Measurements from ENCODE around the gene FCMR. TPM values are rescaled to one million over a fixed set of nuclear protein-coding genes. Genes with fewer than 3 reads are reported as not detected.

FCMR gene
- total and polyA plus RNA-seq, 8 donors = 1.4 to 6.7 (median 2.6) TPM

DNA sequence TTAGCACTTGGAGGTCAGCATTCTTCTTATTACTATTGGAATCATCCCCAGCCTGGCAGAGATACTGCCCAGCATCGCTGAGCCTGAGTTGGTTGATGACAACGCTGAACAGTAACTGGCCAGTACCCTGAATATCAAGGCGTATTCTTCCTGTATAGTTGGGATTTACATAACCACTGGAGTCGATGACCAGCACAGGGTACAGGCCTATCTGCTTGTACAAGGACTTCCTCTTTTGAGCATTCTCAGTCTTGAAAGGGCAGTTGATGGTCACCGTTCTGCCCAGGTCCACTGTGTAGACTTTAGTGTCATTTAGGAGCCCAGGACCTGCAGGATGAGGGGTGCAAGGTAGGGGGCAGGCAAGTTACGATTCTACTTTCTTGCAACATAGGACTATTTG lies 15.7 kb upstream of the FCMR start:
- TF ChIP-seq, protein P1, sequence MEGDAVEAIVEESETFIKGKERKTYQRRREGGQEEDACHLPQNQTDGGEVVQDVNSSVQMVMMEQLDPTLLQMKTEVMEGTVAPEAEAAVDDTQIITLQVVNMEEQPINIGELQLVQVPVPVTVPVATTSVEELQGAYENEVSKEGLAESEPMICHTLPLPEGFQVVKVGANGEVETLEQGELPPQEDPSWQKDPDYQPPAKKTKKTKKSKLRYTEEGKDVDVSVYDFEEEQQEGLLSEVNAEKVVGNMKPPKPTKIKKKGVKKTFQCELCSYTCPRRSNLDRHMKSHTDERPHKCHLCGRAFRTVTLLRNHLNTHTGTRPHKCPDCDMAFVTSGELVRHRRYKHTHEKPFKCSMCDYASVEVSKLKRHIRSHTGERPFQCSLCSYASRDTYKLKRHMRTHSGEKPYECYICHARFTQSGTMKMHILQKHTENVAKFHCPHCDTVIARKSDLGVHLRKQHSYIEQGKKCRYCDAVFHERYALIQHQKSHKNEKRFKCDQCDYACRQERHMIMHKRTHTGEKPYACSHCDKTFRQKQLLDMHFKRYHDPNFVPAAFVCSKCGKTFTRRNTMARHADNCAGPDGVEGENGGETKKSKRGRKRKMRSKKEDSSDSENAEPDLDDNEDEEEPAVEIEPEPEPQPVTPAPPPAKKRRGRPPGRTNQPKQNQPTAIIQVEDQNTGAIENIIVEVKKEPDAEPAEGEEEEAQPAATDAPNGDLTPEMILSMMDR (IDR thresholded peaks at IDR 0.05) = no peak
- Histone ChIP-seq H3K4me1 (no peaks in the 10 kb centered on the region), H3K27ac (no peak overlapping the region), H3K9me3 (no peaks in the 10 kb centered on the region), H3K4me3 (no peak overlapping the region), H3K27me3 (peaks cover 0 to 5% of the 10 kb centered on the region in 2 donors), H3K36me3 (no peaks in the 10 kb centered on the region)
- ATAC-seq = peak; percentile 8
- DNase-seq = no peak
- intact Hi-C loops (cut with DNase I) = no loop called here

DNA sequence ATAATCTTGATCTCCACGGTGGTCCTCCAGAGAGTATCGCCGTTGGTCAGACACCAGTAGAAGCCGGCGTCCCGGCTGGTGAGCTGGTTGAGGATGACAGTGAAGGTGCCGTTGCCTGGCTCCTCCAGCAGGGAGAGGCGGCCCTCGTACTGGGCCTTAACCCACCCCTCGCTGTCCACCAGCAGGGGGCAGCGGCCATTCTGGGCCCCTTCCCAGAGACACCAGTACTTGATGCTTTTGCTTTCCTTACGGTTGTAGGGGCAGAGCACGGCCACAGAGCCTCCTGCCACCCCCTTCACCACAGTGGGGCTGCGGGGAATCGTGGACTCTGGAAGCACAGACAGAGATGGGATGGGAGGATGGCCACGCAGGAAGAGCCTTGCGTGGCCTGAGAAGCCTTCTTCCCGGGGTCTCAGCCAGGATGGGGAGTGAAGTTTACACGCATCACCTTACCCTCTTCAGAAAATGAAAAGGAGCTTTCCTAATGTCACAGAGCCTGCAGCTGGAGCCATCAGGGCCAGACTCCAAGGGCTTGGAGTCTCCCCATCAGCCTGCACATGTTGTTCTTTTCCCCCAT lies 13.8 kb upstream of the FCMR start:
- no peaks in the 10 kb centered on the region for H3K9me3 ChIP-seq
- no peak overlapping the region for H3K4me3 ChIP-seq
- peak in 1 of 4 donors; percentile 88 for DNase-seq
- ATAC-seq = peak; percentile 82
- no peaks in the 10 kb centered on the region for H3K36me3 ChIP-seq
- no peak overlapping the region for H3K27ac ChIP-seq
- peaks cover 0 to 3% of the 10 kb centered on the region in 2 donors for H3K27me3 ChIP-seq
- TF ChIP-seq, protein P1 (IDR thresholded peaks at IDR 0.05) = peak; percentile 38 to 62
- no peaks in the 10 kb centered on the region for H3K4me1 ChIP-seq
- intact Hi-C loops (cut with DNase I) = no loop called here

DNA sequence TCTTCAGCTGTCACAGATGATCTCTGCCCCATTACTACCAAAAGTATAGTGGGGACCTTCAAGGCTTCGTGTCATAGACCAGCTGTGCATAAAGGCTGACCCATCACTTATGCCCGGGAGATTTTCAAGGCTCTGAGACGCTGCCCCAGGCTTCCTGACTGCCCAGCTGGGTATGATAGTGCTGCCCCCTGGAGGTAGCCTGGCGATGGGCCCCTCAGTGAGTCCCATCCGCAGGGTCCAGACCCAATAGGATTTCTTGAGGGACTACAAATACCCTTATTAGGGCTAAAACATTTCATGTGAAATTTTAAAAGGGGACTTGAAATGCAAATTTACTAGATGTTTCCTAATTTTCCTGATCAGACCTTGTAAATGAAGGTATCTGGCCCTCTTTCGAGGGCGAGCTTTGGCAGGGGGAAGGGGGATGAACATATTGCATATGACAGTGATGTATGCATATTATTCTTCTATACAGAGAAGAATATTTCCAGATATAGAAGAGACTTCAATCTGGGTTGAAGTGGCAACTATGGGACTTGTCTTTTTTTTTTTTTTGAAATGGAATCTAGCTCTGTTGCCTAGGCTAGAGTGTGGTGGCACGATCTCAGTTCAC lies 11.7 kb upstream of the FCMR start:
- Histone ChIP-seq H3K4me3 (no peak overlapping the region), H3K27ac (no peak overlapping the region), H3K9me3 (no peaks in the 10 kb centered on the region), H3K4me1 (peaks cover 0 to 5% of the 10 kb centered on the region in 2 donors), H3K27me3 (peaks cover 0 to 3% of the 10 kb centered on the region in 2 donors), H3K36me3 (peaks cover 0 to 5% of the 10 kb centered on the region in 2 donors)
- peak in 1 of 4 donors; percentile 56 for DNase-seq
- TF ChIP-seq, protein P1 (IDR thresholded peaks at IDR 0.05) = peak; percentile 48 to 67
- peak; percentile 51 for ATAC-seq
- intact Hi-C loops (cut with DNase I) = no loop called here

DNA sequence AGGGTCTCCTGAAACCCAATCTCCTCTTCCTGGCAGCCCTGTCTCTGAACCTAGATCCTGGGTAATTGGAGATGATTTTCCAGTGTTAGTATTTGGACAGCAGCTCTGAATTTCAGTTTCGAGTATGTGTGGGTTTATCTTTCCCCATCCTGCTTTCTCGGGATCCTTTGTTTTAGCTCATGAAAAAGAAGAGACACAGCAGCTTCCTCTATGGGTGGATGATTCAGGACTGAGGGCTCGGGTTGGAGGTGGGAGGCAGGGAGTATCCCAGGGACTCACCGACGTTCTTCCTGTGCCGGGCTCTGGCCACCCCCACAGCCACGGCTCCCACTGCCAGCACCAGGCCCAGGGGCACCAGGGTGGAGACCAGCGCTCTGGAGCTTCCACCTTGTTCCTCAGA lies 10.4 kb upstream of the FCMR start:
- H3K4me1 ChIP-seq = peaks cover 0 to 5% of the 10 kb centered on the region in 2 donors
- peaks cover 0 to 3% of the 10 kb centered on the region in 2 donors for H3K27me3 ChIP-seq
- no peak for DNase-seq
- intact Hi-C loops (cut with DNase I) = no loop called here
- ATAC-seq = no peak
- no peak overlapping the region for H3K27ac ChIP-seq
- no peaks in the 10 kb centered on the region for H3K9me3 ChIP-seq
- peaks cover 0 to 5% of the 10 kb centered on the region in 2 donors for H3K36me3 ChIP-seq
- H3K4me3 ChIP-seq = no peak overlapping the region
- TF ChIP-seq, protein P1 (IDR thresholded peaks at IDR 0.05) = no peak

DNA sequence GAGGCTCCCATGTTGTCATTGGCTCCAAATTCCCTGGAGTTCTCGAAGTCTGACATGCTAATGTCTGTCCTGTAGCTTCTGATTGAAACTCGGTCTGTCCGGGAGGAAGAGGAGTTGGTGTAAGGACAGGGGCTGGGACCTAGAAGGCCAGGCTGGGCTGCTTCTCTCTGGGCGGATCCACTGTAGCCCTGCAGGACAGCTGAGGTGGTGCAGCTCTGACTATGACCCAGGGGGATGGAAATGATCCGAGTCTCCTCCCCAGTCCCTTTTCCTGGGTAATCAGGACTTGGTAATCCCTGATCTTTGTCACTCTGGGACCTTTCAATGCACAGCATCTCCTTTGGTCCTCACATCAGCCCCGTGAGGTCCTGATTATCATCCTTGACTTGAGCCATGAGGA lies 10.0 kb upstream of the FCMR start:
- no peak for ATAC-seq

More for the DNA sequence above, 10.0 kb upstream of the FCMR start:
- Histone ChIP-seq H3K4me3 (no peak overlapping the region), H3K27me3 (peaks cover 0 to 3% of the 10 kb centered on the region in 2 donors), H3K27ac (no peak overlapping the region), H3K4me1 (peaks cover 0 to 5% of the 10 kb centered on the region in 2 donors), H3K36me3 (peaks cover 0 to 5% of the 10 kb centered on the region in 2 donors), H3K9me3 (no peaks in the 10 kb centered on the region)
- intact Hi-C loops (cut with DNase I) = no loop called here
- no peak for DNase-seq
- TF ChIP-seq, protein P1 (IDR thresholded peaks at IDR 0.05) = no peak

Data from left lung (tissue), 10 donors.